Liver (tissue), 3 donors: Measurements from ENCODE around the gene RSPRY1.

ENCODE experiments used
- CTCF ChIP-seq: fragments of 150-350 bp; IDR thresholded peaks from 2 replicates; pipeline ENCODE4 v1.5.1; 2017; ENCODE audit warnings: improper control_type of control experiment, low read depth, low read length; ENCODE audit not compliant: missing input control
- HNF4G ChIP-seq: IDR thresholded peaks from 2 replicates; pipeline ENCODE4 v1.6.1; 2016; ENCODE audit warnings: antibody characterized with exemption
- TAF1 ChIP-seq: conservative IDR thresholded peaks from 2 replicates; pipeline ENCODE4 v1.6.1; 2016; ENCODE audit warnings: antibody characterized with exemption, mild to moderate bottlenecking
- donor health status: healthy.
- donor health status: healthy.

DNA sequence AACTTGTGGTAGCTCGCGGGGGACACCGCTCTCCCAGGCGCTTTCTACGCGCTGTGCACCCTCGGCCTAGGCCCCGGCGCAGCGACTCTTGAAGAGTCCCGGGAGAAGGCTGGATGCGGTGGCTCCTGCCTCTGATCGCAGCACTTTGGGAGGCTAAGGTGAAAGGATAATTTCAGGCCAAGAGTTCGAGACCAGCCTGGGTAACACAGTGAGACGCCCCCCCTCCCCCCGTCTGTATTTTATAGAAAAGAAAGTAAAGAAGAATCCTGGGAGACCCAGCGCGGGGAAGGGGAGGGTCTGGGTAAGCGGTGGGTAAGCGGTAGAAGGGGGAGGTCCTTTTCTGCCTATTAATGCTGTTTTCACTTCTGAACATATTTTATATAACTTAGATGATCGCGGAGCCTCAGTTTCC is 98.8 kb downstream of the RSPRY1 start:
- no peak for TF ChIP-seq CTCF
- no peak for TF ChIP-seq TAF1
- TF ChIP-seq HNF4G, result no peak
